HTR-8/SVneo (cell line): ENCODE results near the gene LGI4.
"Not testable (repeated sequence)": the region's sequence is repeated elsewhere in the genome, so short reads cannot be mapped to it uniquely, and the experiment has no call there.

Source experiments
- DNase-seq: peaks from one replicate; pipeline ENCODE4 v3.0.0; 2011; ENCODE audit warnings: low spot score, mixed read lengths; ENCODE audit not compliant: insufficient read length
- FAIRE-seq: peaks from 2 replicates; lab custom pipeline; 2011; peaks lifted over from hg19 to GRCh38; lab: Jason Lieb, UNC

The LGI4 gene

GRCh38 chr19:35143818-35144217 lies 9.0 kb upstream of the LGI4 start:
- no peak for FAIRE-seq
- DNase-seq: no peak

DNA sequence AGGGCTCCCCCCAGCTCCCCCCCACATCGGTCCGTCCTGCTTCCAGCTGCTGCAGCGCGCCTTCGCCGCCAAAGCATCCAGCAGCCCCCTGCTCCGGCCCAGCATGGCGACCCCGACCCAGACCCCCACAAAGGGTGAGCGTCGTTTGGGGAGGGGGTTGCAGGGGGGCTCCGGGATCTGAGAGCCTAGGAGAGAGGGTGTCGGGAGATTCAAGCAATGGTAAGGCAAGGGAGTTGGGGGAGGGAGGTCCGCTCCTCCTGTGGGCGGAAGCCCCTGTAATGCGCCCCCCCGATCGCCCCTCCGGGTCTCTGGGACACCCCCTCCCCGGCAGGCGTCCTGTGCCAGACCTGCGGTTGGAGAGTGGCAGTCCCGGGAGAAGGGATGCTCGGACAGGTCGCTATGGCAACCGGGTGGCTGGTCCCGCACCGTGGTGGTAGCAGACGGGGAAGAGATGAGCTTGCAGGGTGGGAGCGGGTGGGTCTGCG lies 8.4 kb upstream of the LGI4 start, which contains the start of gene FXYD7:
Gene FXYD7 (plus strand): TSS at position 25 of the 485 bp plus-strand sequence. CDS start 79 bp downstream, at position 104.
- no peak for DNase-seq
- FAIRE-seq: no peak

DNA sequence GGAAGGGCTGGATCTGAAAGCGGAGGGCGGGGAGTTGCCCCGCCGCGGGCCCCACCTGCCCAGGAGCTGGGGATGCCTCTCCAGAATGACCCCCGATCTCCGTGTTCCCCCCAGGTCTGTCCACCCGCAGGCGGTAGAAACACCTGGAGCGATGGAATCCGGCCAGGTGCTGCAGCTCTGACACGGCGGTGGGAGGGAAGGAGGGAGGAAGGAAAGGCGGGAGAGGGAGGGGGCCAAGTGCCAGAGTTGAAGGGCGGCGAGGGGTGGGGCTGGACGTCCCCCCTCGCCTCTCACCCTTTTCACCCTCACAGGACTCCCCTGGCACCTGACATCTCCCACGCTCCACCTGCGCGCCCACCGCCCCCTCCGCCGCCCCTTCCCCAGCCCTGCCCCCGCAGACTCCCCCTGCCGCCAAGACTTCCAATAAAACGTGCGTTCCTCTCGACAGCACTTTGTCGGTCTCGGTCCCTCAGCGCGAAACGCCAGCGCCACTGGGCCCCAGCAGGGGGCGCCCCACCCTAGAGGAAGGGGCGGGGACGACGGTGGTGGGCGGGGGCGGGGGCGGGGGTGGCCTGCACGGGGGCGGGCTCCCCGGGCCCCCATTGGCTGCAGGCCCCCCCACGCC lies 7.9 kb upstream of the LGI4 start:
- DNase-seq: no peak

GRCh38 chr19:35141837-35142605 lies 7.2 kb upstream of the LGI4 start:
- no peak for DNase-seq
- no peak for FAIRE-seq

More for the DNA sequence above, 7.9 kb upstream of the LGI4 start:
- FAIRE-seq: peak; percentile 44

DNA sequence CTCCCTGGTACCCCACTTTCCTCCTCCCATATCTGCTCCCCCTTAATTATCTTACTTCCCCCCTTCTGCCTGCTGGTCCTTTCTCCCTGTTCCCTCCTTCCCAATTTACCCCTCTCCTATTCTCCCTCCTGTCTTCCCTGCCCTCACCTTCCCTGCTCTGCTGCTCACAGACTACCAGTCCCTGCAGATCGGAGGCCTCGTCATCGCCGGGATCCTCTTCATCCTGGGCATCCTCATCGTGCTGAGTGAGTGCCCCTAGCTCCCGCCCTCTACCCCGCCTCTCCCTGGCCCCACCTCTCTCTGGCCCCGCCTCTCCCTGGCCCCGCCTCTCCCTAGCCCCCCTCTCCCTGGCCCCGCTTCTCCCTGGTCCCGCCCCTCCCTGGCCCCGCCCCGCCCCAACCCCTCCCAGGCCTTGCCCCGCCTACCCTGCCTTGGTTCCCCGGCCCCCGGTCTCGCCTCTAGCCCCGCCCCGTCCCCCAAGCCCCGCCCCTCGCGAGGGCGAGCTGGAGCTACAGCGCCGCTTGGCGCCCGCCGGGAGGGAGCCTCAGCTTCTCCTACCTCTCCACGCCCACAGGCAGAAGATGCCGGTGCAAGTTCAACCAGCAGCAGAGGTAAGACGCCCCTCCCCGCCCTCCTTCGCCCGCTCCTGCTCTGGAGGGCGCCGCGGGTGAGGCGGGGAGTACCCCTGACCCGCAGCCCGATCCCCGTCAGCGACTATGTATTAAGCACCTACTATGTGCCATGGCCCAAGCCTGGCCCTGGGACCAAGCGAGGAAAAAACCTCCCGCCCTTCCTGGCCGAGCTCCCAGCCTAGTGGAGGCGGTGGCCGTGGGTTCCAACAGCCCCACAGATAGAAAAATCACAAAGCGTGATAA lies 6.3 kb upstream of the LGI4 start:
- FAIRE-seq: peak; percentile 92

GRCh38 chr19:35140207-35140961 lies 5.5 kb upstream of the LGI4 start:
- FAIRE-seq (no peak), DNase-seq (no peak)

More for the DNA sequence above, 6.3 kb upstream of the LGI4 start:
- DNase-seq: peak; percentile 92

DNA sequence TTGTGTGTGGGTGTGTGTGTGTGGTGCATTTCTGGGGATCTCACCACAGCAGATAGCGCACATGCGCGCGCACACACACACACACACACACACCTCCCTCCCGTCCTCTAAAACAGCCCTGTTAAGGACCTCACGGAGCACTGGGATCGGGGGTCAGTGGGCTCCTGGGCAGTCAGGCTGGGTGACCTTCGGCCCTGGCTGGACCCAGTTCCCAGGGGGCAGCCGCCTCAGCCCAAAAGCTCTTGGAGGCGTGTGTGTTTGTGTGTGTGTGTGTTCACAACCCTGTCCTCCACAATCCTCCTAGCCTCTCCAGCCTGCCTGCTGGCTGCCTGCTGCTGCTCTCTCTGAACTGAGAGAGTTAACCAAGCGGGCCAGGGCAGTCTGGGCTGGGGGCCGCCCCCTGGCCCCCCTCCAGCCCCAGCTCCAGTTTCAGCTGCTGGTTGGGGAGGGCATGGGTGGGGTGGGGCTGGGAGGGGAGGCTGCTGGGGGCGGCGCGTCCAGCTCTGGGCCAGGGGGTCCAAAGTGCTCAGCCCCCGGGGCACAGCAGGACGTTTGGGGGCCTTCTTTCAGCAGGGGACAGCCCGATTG lies 3.5 kb upstream of the LGI4 start, which contains the start of gene FXYD1:
Gene FXYD1 (plus strand): TSS at position 520 of the 588 bp plus-strand sequence. CDS start 1,256 bp downstream, outside the sequence.
- DNase-seq (no peak), FAIRE-seq (no peak)

- DNase-seq (no peak), FAIRE-seq (no peak)
These were observed 2.3 kb upstream of the LGI4 start for GRCh38 chr19:35136977-35137702.

DNA sequence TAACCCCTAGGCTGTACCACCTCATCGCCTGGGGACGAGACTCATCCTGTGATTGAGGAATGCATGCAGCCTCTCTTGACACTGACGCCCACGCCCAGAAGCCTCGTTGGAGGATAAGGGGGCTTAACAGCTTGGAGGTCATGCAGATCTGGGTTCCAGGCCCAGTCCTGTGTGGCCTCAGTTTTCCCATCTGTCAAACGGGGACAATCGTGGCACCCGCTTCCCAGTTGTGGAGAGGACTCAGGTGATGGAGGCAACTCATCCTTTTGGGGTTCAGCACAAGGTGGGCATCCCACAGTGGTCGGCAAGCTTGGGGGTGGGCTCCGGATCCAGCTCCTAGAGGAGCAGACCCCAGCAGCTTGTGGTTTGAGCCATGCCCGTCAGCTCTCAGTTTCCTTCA lies 1.4 kb upstream of the LGI4 start:
- FAIRE-seq (no peak), DNase-seq (no peak)

- peak; percentile 82 for DNase-seq
These were observed 590 bp upstream of the LGI4 start for GRCh38 chr19:35135389-35135909.

DNA sequence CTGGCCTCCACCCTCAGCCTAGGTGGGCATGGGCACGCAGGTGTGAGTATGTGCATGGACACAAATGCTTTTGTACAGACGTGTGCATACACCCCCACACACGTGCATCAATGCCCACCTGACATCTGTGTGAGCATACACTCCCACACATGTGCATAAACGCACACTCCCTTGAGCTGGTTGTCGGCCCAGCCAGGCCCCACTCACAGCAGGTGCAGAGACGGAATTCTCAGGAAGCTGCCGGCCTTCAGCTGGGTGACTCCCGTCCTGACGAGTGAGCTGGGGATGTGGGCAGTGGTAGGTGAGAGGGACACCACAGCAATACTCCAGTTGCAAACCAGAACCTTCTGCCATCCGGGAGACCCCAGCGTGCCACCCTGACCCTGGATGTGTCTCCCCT lies 1.0 kb downstream of the LGI4 start:
- DNase-seq: no peak
- no peak for FAIRE-seq

More at GRCh38 chr19:35135389-35135909, 590 bp upstream of the LGI4 start:
- FAIRE-seq: peak; percentile 76

- no peak for DNase-seq
- peak; percentile 13 for FAIRE-seq
These were observed 2.6 kb downstream of the LGI4 start for GRCh38 chr19:35132254-35132653.

DNA sequence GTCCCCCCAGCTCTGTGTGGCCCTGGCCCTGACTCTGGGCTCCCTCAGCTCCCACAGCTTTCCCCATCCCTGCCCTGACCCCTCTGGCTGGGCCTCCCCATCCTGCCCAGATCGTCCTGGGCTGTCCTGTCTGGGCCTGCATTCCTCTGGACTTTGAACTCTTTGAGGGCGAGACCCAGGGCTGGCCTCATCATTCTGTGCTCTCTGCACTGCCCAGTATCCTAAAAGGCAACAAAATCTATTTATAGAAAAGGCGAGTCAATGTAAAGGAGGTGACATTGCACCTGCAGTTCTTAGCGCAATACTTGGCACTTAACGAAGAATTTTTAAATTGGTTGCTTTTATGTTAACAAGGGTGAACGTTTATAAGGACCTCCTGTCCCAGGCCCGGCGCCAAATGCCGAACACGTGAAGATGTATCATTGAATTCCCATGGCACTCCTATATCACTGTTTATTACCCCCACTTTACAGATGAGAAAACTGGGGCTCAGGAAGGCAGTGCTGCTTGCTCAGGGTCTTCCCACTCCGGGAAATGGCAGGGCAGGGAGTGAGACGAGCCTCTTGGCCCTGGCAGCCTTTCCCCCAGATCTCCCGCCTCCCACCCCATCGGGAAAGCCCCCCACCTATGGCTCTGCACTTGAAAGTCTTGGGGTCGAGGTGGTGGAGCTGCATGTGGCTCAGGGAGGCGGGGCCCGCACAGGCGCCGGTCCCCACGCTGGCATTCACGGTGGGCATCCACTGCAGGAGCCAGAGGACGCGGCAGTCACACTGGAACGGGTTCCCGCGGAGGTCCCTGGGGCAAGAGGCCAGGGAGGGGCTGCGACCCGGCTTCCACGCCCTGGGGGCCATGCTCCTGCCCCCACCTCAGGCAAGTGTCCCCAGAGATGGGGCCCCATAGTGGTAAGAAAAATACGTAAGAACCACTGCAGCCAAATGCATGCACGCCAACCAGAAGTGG lies 3.8 kb downstream of the LGI4 start:
- FAIRE-seq: no peak
- no peak for DNase-seq

DNA sequence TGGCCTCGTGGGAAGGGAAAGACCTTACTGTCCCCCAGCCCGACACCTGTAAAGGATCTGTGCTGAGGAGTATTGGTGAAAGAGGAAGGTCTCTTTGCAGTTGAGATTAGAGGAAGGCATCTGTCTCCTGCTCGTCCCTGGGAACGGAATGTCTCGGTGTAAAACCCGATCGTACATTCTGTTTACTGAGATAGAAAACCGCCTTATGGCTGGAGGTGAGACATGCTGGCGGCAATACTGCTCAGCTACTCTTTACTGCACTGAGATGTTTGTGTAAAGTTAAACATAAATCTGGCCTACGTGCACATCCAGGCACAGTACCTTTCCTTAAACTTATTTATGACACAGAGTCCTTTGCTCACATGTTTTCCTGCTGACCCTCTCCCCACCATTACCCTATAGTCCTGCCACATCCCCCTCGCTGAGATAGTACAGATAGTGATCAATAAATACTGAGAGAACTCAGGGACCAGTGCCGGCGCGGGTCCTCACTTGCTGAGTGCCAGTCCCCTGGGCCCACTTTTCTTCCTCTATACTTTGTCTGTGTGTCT lies 5.1 kb downstream of the LGI4 start:
- not testable (repeated sequence) for FAIRE-seq, DNase-seq

DNA sequence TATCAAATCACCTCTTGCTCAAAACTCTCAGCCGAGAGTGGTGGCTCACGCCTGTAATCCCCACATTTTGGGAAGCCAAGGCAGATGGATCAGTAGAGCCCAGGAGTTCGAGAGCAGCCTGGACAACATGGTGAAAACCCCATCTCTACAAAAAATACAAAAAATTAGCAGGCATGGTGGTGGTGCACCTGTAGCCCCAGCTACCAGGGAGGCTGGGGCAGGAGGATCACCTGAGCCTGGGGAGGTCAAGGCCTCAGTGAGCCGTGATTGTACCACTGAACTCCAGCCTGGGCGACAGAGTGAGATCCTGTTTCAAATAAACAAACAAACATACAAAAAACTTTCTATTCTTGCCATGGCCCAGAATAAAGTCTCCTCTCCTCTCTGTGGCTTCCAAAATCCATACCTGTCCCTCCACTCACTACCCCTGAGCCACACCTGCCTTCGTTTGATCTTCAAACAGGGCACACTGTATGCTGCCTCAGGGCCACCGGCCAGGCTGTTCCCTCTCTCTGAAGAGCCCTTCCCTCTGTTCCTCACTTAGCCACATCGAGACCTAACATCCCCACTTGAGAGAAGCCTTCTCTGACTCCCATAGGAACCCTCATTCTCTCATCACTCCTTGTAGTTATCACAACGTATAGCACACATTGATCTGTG lies 6.3 kb downstream of the LGI4 start:
- FAIRE-seq (no peak), DNase-seq (no peak)

DNA sequence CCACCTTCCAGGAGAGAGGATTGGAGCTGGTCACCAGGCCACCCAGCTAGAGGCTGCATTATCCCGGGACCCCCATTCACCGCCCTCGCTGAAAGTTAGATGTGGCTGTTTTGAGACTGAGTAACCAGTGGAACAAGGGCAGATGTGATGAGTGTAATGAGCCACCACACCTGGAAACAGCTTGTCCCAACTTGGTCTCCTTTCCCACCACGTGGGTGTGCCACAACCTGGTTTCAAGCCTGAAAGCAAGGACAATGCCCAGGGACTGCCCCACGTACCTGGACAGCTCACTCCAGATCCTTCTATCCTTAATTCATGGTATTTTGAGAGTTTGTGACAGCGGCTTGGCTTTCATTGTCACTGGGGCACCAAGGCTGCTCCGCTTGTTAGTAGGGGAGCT lies 7.0 kb downstream of the LGI4 start:
- DNase-seq: no peak
- FAIRE-seq: no peak

DNA sequence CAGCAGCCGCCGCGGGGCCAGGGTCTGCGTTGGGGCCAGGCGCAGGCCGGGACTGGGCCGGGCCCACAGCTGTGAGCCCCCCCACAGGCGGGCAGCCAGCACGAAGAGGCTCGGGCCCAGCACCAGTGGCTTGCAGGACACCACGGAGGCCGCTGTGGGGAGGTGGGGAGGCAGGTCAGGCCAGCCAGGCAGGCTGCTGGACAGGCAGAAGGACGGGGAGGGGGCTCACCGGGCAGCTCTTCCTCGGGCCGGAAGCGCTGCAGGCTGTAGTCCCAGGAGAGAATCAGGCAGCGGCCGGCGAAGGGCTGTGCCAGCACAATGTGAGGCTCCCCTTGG lies 8.3 kb downstream of the LGI4 start:
- FAIRE-seq (no peak), DNase-seq (no peak)
